ENCODE measurements around the gene UBE2D2.

- TF ChIP-seq CTCF (IDR thresholded peaks at IDR 0.05 in 4 of 5, conservative IDR thresholded peaks at IDR 0.05 in 1 of 5) (no peak), POLR2A (IDR thresholded peaks at IDR 0.05) (no peak)
Observed at GRCh38 chr5:139657363-139658321, 96.5 kb downstream of the UBE2D2 start.

Measured in gastrocnemius medialis (tissue), 4 donors.